ENCODE results near the gene FETUB. TPM values are rescaled to one million over a fixed set of nuclear protein-coding genes. Genes with fewer than 3 reads are reported as not detected.

The FETUB gene
- total RNA-seq, 1 experiment from 2014 or later = not detected

DNA sequence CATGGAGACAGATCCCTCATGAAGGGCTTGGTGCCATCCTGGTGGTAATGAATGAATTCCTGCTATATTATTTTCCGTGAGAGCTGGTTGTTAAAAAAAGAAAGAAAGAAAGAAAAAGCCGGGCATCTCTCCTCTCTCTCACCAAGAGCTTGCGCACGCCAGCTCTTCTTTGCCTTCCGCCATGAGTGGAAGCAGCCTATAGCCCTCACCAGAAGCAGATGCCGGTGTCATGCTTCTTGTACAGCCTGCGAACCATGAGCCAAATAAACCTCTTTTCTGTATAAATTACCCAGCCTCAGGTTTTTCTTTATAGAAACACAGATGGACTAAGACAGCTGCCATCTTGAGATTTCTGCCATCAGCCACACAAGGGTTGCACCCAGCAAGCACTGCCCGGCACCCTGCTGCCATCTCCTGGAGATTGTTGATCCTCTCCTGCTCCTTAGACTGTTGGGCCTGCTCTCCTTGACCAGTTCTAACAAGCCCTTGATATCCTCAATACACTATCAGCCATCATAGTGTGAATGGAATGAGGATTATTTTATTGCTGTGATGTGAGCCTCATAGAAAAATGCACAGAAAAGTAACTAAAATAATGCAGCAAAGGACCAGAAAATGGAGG, 30.8 kb upstream of the FETUB start:
- H2AFZ ChIP-seq (ENCODE audit: low read length) = no peak overlapping the region
- no peaks in the 10 kb centered on the region for H4K20me1 ChIP-seq (ENCODE audit: insufficient read depth, low read depth, low read length)
- no peak overlapping the region for H3K9ac ChIP-seq (ENCODE audit: low read length)
- no peak overlapping the region for H3K4me3 ChIP-seq (ENCODE audit: low read length)
- H3K9me3 ChIP-seq (ENCODE audit: low read length) = no peaks in the 10 kb centered on the region
- DNase-seq = peak; percentile 84
- H3K27ac ChIP-seq (ENCODE audit: low read length) = no peak overlapping the region
- H3K4me2 ChIP-seq (ENCODE audit: low read depth, low read length, poor library complexity, severe bottlenecking) = no peak overlapping the region
- peaks cover 3% of the 10 kb centered on the region for H3K4me1 ChIP-seq (ENCODE audit: low read length)
- H3K36me3 ChIP-seq (ENCODE audit: insufficient read depth, low read length) = no peaks in the 10 kb centered on the region
- no peaks in the 10 kb centered on the region for H3K9me2 ChIP-seq (replicated peaks; ENCODE audit: insufficient read depth, low read length)
- H3K27me3 ChIP-seq (ENCODE audit: low read length) = no peaks in the 10 kb centered on the region
- no peaks in the 10 kb centered on the region for H3K79me2 ChIP-seq (ENCODE audit: low read length)

DNA sequence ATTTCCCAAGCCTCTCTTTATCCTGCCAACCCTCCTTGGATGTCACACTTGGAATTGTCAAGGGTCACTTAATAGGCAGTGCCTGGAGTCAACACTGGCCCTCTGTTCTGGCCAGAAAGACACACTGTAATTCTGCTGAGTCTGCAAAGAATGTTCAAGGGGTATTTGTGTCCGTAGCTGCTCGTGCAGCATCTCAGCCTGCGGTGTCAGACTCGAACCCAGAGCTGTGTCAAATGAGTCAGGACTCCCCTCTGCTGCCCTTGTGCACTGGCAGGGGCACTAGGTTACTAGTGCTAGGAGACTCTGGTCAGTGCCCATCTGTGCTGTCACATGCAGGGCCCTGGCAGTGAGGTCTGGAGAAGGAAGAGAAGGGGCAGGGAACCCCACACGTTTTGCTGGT, 28.1 kb upstream of the FETUB start:
- Histone ChIP-seq H3K27me3 (ENCODE audit: low read length) (no peaks in the 10 kb centered on the region), H3K4me3 (ENCODE audit: low read length) (no peak overlapping the region), H3K79me2 (ENCODE audit: low read length) (no peaks in the 10 kb centered on the region), H3K9me2 (replicated peaks; ENCODE audit: insufficient read depth, low read length) (no peaks in the 10 kb centered on the region), H3K9me3 (ENCODE audit: low read length) (no peaks in the 10 kb centered on the region), H3K4me2 (ENCODE audit: low read depth, low read length, poor library complexity, severe bottlenecking) (no peak overlapping the region), H4K20me1 (ENCODE audit: insufficient read depth, low read depth, low read length) (no peaks in the 10 kb centered on the region), H3K9ac (ENCODE audit: low read length) (no peak overlapping the region), H2AFZ (ENCODE audit: low read length) (no peak overlapping the region), H3K36me3 (ENCODE audit: insufficient read depth, low read length) (no peaks in the 10 kb centered on the region), H3K27ac (ENCODE audit: low read length) (no peak overlapping the region), H3K4me1 (ENCODE audit: low read length) (peaks cover 10% of the 10 kb centered on the region)
- DNase-seq = no peak

DNA sequence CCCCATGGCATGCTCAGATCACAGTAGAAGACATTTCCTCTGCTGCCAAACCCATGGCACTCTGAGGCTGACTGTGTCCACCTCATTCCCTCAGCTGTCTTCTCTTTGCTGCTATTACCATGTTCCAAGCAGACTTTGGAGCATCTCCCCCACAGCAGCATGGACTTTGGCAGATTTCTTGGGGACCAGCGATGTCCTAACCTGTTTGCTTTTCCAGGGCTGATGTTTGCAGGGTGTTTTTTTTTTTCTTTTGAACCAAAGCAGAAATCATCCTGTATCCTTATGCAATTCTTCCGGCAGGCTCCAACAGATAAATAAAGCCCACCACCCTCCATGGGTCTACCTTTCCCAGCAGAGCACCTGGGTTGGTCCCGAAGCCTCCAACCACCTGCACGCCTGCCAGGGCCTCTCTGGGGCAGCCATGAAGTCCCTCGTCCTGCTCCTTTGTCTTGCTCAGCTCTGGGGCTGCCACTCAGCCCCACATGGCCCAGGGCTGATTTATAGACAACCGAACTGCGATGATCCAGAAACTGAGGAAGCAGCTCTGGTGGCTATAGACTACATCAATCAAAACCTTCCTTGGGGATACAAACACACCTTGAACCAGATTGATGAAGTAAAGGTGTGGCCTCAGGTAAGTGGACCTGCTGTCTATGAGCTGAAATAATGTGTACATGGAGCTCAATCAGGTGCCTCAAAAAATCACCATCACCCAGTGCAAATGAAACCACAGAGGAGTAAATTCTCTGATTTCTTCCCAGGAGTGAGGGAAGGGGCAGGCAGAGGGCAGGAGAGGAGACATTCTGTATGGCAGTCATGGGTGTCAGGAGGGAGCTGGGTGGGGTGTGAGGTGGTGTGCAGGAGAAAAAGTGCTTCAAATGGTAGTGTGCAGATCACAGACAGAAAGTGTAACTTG, 27.2 kb upstream of the FETUB start, which contains the start of gene AHSG:
AHSG (plus strand) TSS at position 340 of the 916 bp plus-strand sequence; CDS start at position 422, 82 bp downstream.
- Histone ChIP-seq H3K79me2 (ENCODE audit: low read length) (no peaks in the 10 kb centered on the region), H3K9me3 (ENCODE audit: low read length) (no peaks in the 10 kb centered on the region), H3K4me3 (ENCODE audit: low read length) (no peak within 1 kb of the TSS), H4K20me1 (ENCODE audit: insufficient read depth, low read depth, low read length) (no peaks in the 10 kb centered on the region), H3K36me3 (ENCODE audit: insufficient read depth, low read length) (no peaks in the 10 kb centered on the region), H3K27me3 (ENCODE audit: low read length) (no peaks in the 10 kb centered on the region), H3K4me2 (ENCODE audit: low read depth, low read length, poor library complexity, severe bottlenecking) (no peak within 1 kb of the TSS), H3K9me2 (replicated peaks; ENCODE audit: insufficient read depth, low read length) (no peaks in the 10 kb centered on the region), H3K9ac (ENCODE audit: low read length) (no peak within 1 kb of the TSS), H2AFZ (ENCODE audit: low read length) (no peak within 1 kb of the TSS), H3K27ac (ENCODE audit: low read length) (no peak within 1 kb of the TSS), H3K4me1 (ENCODE audit: low read length) (peaks cover 10% of the 10 kb centered on the region)
- DNase-seq = no peak

DNA sequence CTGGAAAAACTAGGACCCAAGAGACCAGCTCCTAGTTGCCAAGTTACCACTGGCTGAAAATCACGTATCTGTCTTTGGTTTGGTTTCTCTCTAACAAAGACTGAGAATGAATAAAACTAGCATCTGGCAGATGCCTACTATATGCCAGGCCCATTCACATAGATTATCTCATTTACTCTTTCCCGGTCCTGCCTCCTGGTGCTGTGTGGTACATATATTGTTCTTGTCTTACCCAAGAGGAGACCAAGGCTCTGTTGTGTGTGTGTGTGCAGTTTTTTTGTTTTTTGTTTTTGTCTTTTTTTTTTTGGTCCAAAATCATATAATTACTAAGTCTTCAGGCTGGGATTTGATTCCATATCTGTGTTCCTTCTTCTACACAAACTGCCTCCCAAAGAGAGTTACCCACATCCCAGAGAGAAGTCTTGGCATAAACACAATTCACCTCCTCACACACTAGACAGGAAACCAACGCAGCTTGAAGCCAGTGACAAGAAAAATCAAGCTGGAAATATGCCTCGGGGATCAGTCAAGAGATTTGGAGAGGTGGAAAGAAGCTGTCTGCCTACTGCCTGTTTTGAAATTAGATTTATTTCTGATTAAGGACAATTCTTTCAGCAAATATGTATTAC, 26.4 kb upstream of the FETUB start:
- Histone ChIP-seq H3K27ac (ENCODE audit: low read length) (no peak overlapping the region), H3K9ac (ENCODE audit: low read length) (no peak overlapping the region), H3K9me3 (ENCODE audit: low read length) (no peaks in the 10 kb centered on the region), H3K4me3 (ENCODE audit: low read length) (no peak overlapping the region), H3K36me3 (ENCODE audit: insufficient read depth, low read length) (no peaks in the 10 kb centered on the region), H2AFZ (ENCODE audit: low read length) (no peak overlapping the region), H3K79me2 (ENCODE audit: low read length) (no peaks in the 10 kb centered on the region), H3K4me1 (ENCODE audit: low read length) (peaks cover 10% of the 10 kb centered on the region), H3K27me3 (ENCODE audit: low read length) (no peaks in the 10 kb centered on the region), H4K20me1 (ENCODE audit: insufficient read depth, low read depth, low read length) (no peaks in the 10 kb centered on the region), H3K9me2 (replicated peaks; ENCODE audit: insufficient read depth, low read length) (no peaks in the 10 kb centered on the region), H3K4me2 (ENCODE audit: low read depth, low read length, poor library complexity, severe bottlenecking) (no peak overlapping the region)
- no peak for DNase-seq

DNA sequence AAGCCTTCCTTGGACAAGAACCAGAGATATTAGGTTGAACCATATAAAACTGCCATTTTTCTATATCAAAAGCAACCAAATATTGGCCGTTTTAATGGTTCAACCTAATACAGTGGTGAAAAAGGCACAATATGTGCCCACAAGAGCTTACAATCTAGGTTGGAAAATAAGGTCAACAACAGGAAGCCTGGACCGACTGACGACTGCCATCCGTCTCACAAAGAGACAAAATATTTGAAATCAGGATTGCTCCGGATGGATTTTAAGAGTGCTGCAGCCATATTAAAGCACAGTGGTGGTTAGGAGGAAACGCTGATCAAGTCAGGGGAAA, 26.0 kb upstream of the FETUB start:
- H3K4me2 ChIP-seq (ENCODE audit: low read depth, low read length, poor library complexity, severe bottlenecking) = peak overlapping the region; percentile 63
- H2AFZ ChIP-seq (ENCODE audit: low read length) = peak overlapping the region; percentile 63; the same call in 1 of the 2 replicates
- H3K4me1 ChIP-seq (ENCODE audit: low read length) = peaks cover 10% of the 10 kb centered on the region
- no peak for DNase-seq
- no peaks in the 10 kb centered on the region for H3K79me2 ChIP-seq (ENCODE audit: low read length)
- no peaks in the 10 kb centered on the region for H3K27me3 ChIP-seq (ENCODE audit: low read length)
- H3K9me2 ChIP-seq (replicated peaks; ENCODE audit: insufficient read depth, low read length) = no peaks in the 10 kb centered on the region
- no peaks in the 10 kb centered on the region for H4K20me1 ChIP-seq (ENCODE audit: insufficient read depth, low read depth, low read length)
- no peaks in the 10 kb centered on the region for H3K9me3 ChIP-seq (ENCODE audit: low read length)
- H3K36me3 ChIP-seq (ENCODE audit: insufficient read depth, low read length) = no peaks in the 10 kb centered on the region
- no peak overlapping the region for H3K27ac ChIP-seq (ENCODE audit: low read length)
- peak overlapping the region; percentile 38 for H3K9ac ChIP-seq (ENCODE audit: low read length)
- peak overlapping the region; percentile 47; the same call in 1 of the 2 replicates for H3K4me3 ChIP-seq (ENCODE audit: low read length)

DNA sequence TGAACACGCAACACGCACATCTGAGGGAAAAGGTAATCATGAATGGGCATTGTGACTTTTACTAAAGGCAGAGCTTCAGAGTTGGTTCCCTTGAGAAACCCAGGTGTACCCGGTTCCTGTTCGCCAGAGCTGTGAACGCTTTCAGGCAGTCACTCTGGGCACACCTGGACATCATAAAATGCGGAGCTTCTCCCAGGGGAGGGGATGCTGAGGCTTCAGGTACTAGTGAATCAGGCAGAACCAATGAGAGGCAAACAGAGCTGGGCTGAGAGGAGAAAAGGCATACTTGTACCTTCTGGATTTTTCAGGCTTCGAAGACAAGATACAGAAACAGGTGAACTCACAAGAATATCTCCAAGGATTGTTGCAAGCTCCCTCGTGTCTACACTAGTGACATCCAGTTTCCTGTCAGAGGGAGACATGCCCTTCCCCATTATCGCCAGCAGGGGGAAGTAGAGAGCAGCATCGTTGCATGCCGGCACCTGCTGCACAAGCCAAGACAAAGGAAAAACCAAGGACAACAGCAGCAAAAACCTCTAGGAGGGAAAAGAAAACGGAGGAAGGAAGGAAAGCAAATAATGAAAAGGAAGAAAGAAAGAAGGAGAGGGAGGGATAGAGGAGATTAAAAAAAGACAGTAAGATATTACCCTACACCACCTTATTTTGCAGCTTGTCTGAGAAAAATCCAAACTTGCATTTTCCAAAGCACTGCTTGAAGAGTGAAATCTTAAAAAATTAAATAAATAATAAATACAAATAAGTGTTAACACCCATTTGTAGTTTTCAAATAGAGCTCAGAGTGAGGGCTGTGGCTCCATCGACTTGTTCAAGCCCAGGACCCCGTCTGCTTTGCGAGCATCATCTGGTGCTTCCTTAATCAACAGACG, 25.4 kb upstream of the FETUB start:
- peaks cover 10% of the 10 kb centered on the region for H3K4me1 ChIP-seq (ENCODE audit: low read length)
- H2AFZ ChIP-seq (ENCODE audit: low read length) = peak overlapping the region; percentile 63; the same call in 1 of the 2 replicates
- no peaks in the 10 kb centered on the region for H3K9me3 ChIP-seq (ENCODE audit: low read length)
- peak overlapping the region; percentile 38 for H3K9ac ChIP-seq (ENCODE audit: low read length)
- no peaks in the 10 kb centered on the region for H3K79me2 ChIP-seq (ENCODE audit: low read length)
- H3K27ac ChIP-seq (ENCODE audit: low read length) = no peak overlapping the region
- no peaks in the 10 kb centered on the region for H4K20me1 ChIP-seq (ENCODE audit: insufficient read depth, low read depth, low read length)
- H3K36me3 ChIP-seq (ENCODE audit: insufficient read depth, low read length) = no peaks in the 10 kb centered on the region
- H3K9me2 ChIP-seq (replicated peaks; ENCODE audit: insufficient read depth, low read length) = no peaks in the 10 kb centered on the region
- peak overlapping the region; percentile 63 for H3K4me2 ChIP-seq (ENCODE audit: low read depth, low read length, poor library complexity, severe bottlenecking)
- H3K4me3 ChIP-seq (ENCODE audit: low read length) = peak overlapping the region; percentile 47; the same call in 1 of the 2 replicates
- no peaks in the 10 kb centered on the region for H3K27me3 ChIP-seq (ENCODE audit: low read length)
- DNase-seq = peak; percentile 92

DNA sequence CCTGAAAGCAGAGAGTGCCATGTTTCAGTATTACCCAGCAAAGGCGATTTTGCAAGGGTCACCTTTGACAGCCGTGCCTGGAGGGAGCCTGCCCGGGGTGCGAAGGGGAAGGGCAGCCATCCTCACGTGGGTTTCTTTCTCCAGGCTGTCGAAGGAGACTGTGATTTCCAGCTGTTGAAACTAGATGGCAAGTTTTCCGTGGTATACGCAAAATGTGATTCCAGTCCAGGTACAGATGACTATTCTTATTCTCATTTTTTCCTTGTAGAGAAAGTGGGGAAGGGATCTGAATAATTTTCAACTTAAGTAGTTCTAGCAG, 23.9 kb upstream of the FETUB start:
- Histone ChIP-seq H3K9me2 (replicated peaks; ENCODE audit: insufficient read depth, low read length) (no peaks in the 10 kb centered on the region), H3K4me2 (ENCODE audit: low read depth, low read length, poor library complexity, severe bottlenecking) (no peak overlapping the region), H3K27ac (ENCODE audit: low read length) (no peak overlapping the region), H3K9ac (ENCODE audit: low read length) (no peak overlapping the region), H3K9me3 (ENCODE audit: low read length) (no peaks in the 10 kb centered on the region), H3K36me3 (ENCODE audit: insufficient read depth, low read length) (no peaks in the 10 kb centered on the region), H4K20me1 (ENCODE audit: insufficient read depth, low read depth, low read length) (no peaks in the 10 kb centered on the region), H3K27me3 (ENCODE audit: low read length) (no peaks in the 10 kb centered on the region), H3K4me1 (ENCODE audit: low read length) (peaks cover 10% of the 10 kb centered on the region), H2AFZ (ENCODE audit: low read length) (no peak overlapping the region), H3K4me3 (ENCODE audit: low read length) (no peak overlapping the region), H3K79me2 (ENCODE audit: low read length) (no peaks in the 10 kb centered on the region)
- no peak for DNase-seq

All from Karpas-422 (cell line).